ENCODE measurements around the gene SHLD1.

DNA sequence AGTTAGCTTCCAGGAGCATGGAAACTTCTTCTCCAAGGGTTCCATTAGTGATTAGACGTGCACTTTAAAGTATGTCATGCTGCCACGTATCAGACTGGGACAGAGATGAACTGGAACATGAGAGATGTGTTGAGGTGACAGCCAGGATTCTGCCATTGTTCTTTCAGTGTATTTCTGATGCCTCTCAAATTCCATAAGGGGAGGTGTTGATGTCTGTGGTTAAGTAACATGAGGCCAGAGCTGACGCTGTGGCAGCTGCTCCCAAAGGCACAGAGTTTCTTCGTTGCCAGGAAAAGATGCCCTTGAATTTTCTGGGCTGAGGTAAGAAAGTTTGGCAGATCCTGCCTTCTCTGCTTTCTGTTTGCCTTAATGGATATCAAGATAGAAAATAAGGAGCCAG lies 136.6 kb downstream of the SHLD1 start:
- TF ChIP-seq, protein P1, sequence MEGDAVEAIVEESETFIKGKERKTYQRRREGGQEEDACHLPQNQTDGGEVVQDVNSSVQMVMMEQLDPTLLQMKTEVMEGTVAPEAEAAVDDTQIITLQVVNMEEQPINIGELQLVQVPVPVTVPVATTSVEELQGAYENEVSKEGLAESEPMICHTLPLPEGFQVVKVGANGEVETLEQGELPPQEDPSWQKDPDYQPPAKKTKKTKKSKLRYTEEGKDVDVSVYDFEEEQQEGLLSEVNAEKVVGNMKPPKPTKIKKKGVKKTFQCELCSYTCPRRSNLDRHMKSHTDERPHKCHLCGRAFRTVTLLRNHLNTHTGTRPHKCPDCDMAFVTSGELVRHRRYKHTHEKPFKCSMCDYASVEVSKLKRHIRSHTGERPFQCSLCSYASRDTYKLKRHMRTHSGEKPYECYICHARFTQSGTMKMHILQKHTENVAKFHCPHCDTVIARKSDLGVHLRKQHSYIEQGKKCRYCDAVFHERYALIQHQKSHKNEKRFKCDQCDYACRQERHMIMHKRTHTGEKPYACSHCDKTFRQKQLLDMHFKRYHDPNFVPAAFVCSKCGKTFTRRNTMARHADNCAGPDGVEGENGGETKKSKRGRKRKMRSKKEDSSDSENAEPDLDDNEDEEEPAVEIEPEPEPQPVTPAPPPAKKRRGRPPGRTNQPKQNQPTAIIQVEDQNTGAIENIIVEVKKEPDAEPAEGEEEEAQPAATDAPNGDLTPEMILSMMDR (IDR thresholded peaks at IDR 0.05; ENCODE audit: low read length), result no peak
- TF ChIP-seq EZH2 (optimal IDR thresholded peaks at IDR 0.05; ENCODE audit: low read depth, low read length) (no peak), EZH2phosphoT487 (IDR thresholded peaks at IDR 0.05; ENCODE audit: low read length) (no peak)

Measured in MM.1S (cell line).